Islet of Langerhans (tissue), 1 donor: ENCODE data around the gene SYTL2.

ENCODE experiments used
- FAIRE-seq: peaks from one replicate; lab custom pipeline; 2011; peaks lifted over from hg19 to GRCh38; lab: Jason Lieb, UNC

SYTL2 gene

DNA sequence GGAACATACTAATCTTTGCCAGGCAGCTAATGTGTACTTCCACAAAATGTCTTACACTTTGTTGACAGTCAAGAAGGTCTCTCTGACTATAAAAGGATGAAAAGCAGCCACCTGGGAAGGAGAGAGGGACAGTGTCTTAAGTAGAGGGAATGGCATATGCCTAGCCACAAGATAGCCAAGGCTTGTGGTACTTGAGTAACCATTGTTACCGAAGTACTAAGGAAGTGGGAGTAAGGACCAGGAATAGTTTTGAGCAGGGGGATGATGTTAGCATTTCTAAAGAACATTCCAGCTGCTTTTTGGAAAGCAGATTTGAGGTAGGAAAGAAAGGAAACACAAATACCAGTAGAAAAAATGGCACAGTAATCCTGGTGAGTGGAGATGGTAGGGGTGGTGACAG, 159.8 kb downstream of the SYTL2 start:
- no peak for FAIRE-seq

DNA sequence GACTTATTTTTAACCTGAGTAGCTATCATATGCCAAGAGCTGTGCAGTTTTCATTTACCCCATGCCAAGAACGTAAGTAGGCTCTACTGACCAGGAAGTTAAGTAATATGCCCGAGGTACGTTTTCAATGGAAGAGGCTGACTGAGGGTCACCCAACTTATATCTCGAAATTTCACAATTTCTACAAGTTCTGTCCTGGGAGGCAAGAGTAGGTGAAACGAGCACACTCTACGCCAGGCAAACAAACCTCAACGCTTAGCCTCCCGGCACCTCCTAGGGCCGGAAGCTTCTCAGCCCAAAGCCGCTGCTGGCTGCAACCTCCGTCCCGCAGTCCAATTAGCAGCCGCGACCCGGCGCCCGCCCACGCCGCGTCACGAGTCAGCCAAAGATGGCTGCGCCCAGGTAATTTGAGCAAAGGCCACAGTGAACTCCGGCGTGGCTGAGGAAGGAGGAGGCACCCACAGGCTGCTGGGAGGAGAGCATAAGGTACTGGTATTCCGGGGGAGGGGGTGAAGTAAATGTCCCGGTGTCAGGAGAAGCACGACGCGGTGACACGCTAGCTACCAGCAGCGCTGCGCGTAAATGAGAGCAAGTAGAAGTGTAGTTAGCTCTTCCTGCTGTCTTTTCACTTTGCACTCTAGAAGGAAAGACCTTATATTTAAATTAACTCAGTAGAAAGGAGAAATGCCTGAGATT, 163.2 kb downstream of the SYTL2 start, which contains the start of gene TMEM126A:
TMEM126A (plus strand) TSS at position 364 of the 696 bp plus-strand sequence. CDS start 2,289 bp downstream, outside the sequence.
- FAIRE-seq = peak; percentile 58

DNA sequence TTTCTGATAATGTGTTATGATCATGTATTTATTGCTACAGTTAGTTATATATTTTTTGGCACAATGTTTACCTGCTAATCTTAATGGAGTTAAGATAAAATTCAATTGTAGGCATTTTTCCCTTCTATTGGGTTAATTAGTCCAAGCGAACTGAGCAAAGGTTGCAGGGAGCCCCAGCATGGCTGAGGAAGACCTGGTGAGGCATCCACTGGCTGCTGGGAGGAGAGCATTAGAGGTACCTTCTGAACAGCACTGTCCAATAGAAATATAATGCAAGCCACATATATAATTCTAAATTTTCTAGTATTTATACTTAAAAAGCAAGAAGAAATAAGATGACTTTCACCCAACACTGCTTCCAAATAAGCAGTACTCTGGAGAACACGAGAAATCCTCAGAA, 163.9 kb downstream of the SYTL2 start:
- FAIRE-seq = peak; percentile 49
